GM23338 (cell line): ENCODE measurements around the gene ADCY3.

Source experiments
- CTCF ChIP-seq, 2 experiments: fragments of 200-600 bp in 1 of 2; sonication (generic) in 1 of 2; conservative IDR thresholded peaks; 2 replicates each; pipeline versions ENCODE4 v1.5.1 to v1.6.1; 2016 to 2017; ENCODE audit warnings: antibody characterized with exemption in 2 of 2, low read depth in 2 of 2, mild to moderate bottlenecking in 2 of 2, moderate library complexity in 1 of 2
- EZH2 ChIP-seq: fragments of 200-600 bp; sonication (generic); IDR thresholded peaks from one replicate; pipeline ENCODE4 v1.8.0; 2017; ENCODE audit warnings: antibody characterized with exemption, mild to moderate bottlenecking, low read depth; ENCODE audit not compliant: unreplicated experiment
- EZH2phosphoT487 ChIP-seq: fragments of 200-600 bp; sonication (generic); IDR thresholded peaks from one replicate; pipeline ENCODE4 v1.8.1; 2018; ENCODE audit warnings: antibody characterized with exemption; ENCODE audit not compliant: unreplicated experiment
- REST ChIP-seq: IDR thresholded peaks from one replicate; pipeline ENCODE4 v1.6.1; 2018; ENCODE audit warnings: antibody characterized with exemption; ENCODE audit not compliant: unreplicated experiment
- STAT1 ChIP-seq: IDR thresholded peaks from one replicate; pipeline ENCODE4 v1.6.1; 2016; ENCODE audit warnings: antibody characterized with exemption; ENCODE audit not compliant: unreplicated experiment

- no peak for TF ChIP-seq STAT1
- no peak for TF ChIP-seq REST
- TF ChIP-seq CTCF (conservative IDR thresholded peaks at IDR 0.05; ENCODE audit: low read depth in 2 of 2): no peak; a peak in 1 of 4 replicates
- TF ChIP-seq EZH2phosphoT487: no peak
- no peak for TF ChIP-seq EZH2
Observed at GRCh38 chr2:24885221-24886125, 34.6 kb downstream of the ADCY3 start.
